ENCODE measurements around the gene TM9SF4.

Gene TM9SF4

DNA sequence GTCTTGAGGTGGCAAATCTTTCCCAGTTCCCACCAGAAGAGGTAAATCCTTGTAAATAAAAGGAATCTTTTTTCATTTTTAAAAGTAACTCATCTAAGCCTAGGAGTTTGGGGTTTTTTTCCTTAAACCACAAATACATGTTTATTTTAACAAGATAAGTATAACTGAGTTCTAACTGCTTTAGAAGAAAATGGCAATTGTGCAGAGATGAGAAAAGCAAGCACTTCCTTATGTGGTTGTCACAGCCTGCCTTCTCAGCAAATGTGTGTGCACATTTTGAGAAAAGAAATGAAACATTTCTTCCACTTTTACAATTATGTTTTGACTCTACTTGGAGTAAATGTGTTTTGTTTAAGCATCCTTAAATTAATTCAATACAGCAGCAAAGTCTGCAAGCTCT, 39.8 kb upstream of the TM9SF4 start:
- no peak overlapping the region for H3K4me3 ChIP-seq (ENCODE audit: low read depth, low read length)
- no peak for DNase-seq (ENCODE audit: low read depth)
- TF ChIP-seq CTCF (IDR thresholded peaks at IDR 0.05; ENCODE audit: low read depth, low read length, missing control alignments), result no peak

DNA sequence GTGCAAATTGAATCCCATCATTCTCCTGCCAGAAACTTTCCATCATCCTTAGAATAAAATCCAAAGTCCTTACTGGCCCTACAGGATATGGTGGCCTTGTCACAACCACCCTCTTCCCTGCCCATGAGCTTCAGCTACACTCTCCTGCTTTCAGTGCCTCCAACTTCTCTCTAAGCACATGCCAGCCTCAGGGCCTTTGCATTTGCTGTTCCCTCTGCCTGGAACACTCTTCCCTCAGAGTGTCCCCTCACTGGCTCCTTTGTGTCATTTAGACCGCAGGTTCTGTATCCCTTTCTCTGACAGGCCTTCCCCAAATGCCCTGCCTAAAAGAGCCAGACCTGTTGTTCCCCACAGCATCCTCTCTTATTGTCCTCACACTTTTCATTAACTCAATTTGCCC, 39.2 kb upstream of the TM9SF4 start:
- H3K4me3 ChIP-seq (ENCODE audit: low read depth, low read length), result no peak overlapping the region
- DNase-seq (ENCODE audit: low read depth), result no peak
- no peak for TF ChIP-seq CTCF (IDR thresholded peaks at IDR 0.05; ENCODE audit: low read depth, low read length, missing control alignments)

- TF ChIP-seq CTCF (IDR thresholded peaks at IDR 0.05; ENCODE audit: low read depth, low read length, missing control alignments), result no peak
- no peak for DNase-seq (ENCODE audit: low read depth)
- no peak overlapping the region for H3K4me3 ChIP-seq (ENCODE audit: low read depth, low read length)
Measured at GRCh38 chr20:32070690-32071213, 38.8 kb upstream of the TM9SF4 start.

- no peak for TF ChIP-seq CTCF (IDR thresholded peaks at IDR 0.05; ENCODE audit: low read depth, low read length, missing control alignments)
- DNase-seq (ENCODE audit: low read depth), result no peak
- no peak overlapping the region for H3K4me3 ChIP-seq (ENCODE audit: low read depth, low read length)
Measured at GRCh38 chr20:32071395-32072167, 37.9 kb upstream of the TM9SF4 start.

DNA sequence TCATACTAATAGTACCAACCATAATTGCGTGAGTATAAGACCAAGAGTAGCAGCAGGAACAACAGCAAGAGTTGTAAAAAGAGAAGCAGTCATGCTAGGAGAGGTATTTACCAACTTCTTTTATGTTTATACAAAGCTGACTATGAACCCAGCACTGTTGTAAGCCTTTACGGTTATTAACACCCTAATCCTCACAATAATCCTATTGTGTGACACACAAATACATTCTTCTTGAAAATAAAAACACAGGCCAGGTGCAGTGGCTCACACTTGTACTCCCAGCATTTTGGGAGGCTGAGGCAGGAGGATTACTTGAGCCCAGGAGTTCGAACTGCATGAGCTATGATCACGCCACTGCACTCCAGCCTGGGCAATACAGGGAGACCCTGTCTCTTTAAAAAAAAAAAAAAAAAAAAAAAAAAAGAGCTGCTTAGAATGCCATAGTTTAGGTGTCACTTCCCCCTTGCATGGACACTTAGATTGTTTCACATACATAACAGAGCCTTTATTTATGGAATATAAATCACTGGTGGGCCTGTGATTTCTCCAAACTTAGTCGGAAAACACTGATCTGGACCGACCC, 37.3 kb upstream of the TM9SF4 start:
- TF ChIP-seq CTCF (IDR thresholded peaks at IDR 0.05; ENCODE audit: low read depth, low read length, missing control alignments), result no peak
- DNase-seq (ENCODE audit: low read depth), result no peak

DNA sequence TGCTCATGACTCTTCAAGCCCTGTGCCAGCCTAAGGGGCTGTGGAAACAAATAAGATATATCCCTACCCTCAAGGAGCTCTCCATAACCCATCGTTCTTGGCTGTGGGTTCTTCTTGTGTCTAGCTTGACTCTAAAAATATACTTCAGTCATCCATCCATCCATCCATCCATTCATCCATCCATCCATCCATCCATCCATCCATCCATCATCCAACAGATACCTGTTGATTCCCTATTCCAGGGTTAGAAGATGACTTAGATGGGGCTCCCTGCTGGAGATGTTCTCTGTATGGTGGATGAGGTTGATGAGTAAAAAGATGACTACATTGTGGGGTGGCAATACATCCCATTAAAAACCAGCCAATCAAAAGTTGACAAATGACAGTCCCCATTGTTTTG, 34.0 kb upstream of the TM9SF4 start:
- no peak overlapping the region for H3K4me3 ChIP-seq (ENCODE audit: low read depth, low read length)
- TF ChIP-seq CTCF (IDR thresholded peaks at IDR 0.05; ENCODE audit: low read depth, low read length, missing control alignments), result no peak
- no peak for DNase-seq (ENCODE audit: low read depth)

More for the DNA sequence above, 37.3 kb upstream of the TM9SF4 start:
- no peak overlapping the region for H3K4me3 ChIP-seq (ENCODE audit: low read depth, low read length)

All from GM12864 (cell line).